T47D (cell line): ENCODE results near the gene SERPINB1.
"Not testable (repeated sequence)": the region's sequence is repeated elsewhere in the genome, so short reads cannot be mapped to it uniquely, and the experiment has no call there.

Source experiments
- DNase-seq, 2 experiments: peaks; one replicate each; pipeline versions ENCODE4 v3.0.0 to v3.0.0-alpha.2; 2011 to 2012; ENCODE audit warnings: low read depth in 1 of 2, low spot score in 1 of 2
- JUND ChIP-seq: IDR thresholded peaks from 2 replicates; pipeline ENCODE4 v1.6.1; 2012; ENCODE audit warnings: low read depth
- in situ Hi-C: cut with HindIII; loops from 2 replicates; pipeline ENCODE4 v1.10.0; 2016; ENCODE audit warnings: low sequenced_read_pairs, low pct_unique_long_range_greater_than_20kb

Gene SERPINB1

GRCh38 chr6:2841264-2842138, at the start of gene SERPINB1:
SERPINB1 (minus strand) TSS chr6:2841863; CDS start chr6:2840586, 1,277 bp downstream.
- peak in 1 of 2 experiments; percentile 69 for DNase-seq
- no peak for TF ChIP-seq JUND
- in situ Hi-C loops = no loop called here

- in situ Hi-C loops = no loop called here
- TF ChIP-seq JUND = no peak
- no peak for DNase-seq
Observed at GRCh38 chr6:2890976-2891767, 49.5 kb upstream of the SERPINB1 start.

- DNase-seq = no peak
Observed at GRCh38 chr6:2885967-2886735, 44.5 kb upstream of the SERPINB1 start.

DNA sequence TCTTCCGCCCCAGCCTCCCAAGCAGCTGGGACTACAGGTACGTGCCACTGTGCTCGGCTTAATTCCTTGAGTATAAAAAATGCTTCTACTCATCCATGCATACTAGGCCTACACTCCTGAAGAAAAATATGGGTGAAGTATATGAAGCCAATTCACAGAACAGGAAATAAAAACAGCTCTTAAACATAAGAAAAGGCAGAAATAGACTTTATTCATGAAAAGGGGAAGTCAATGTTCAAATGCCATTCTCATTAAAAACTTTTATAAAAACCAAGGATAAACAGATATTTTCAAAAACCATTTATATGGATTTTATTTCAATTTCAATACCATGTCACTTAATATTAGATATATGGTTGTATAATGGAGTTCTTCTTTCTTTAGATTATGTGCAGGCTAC, 43.1 kb upstream of the SERPINB1 start:
- no peak for TF ChIP-seq JUND
- in situ Hi-C loops = no loop called here
- no peak for DNase-seq

More at GRCh38 chr6:2885967-2886735, 44.5 kb upstream of the SERPINB1 start:
- in situ Hi-C loops = no loop called here
- no peak for TF ChIP-seq JUND

DNA sequence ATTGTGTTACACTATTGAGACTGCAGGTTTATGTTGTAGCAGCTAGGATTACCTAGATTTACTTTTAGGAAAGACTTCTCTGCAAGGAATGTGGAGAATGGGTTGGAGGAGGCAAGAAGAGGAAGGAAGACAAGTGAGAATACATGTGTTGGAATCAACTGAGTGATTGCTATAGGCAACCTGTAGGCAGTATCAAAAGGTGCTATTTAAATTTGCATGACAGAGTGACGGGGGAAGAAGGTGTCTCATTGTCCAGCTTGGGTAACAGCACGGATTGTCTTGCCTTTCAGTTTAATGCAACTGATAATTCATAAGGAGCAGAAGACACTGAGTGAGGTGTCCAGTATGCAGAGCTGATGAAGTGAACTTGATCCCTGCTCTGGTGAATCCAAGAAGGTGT, 42.0 kb upstream of the SERPINB1 start:
- TF ChIP-seq JUND = no peak
- in situ Hi-C loops = no loop called here
- no peak for DNase-seq

GRCh38 chr6:2881423-2881822, 39.8 kb upstream of the SERPINB1 start:
- in situ Hi-C loops = no loop called here
- no peak for TF ChIP-seq JUND
- DNase-seq = no peak

GRCh38 chr6:2880156-2880555, 38.5 kb upstream of the SERPINB1 start:
- DNase-seq, in situ Hi-C loops: not testable (repeated sequence)

- peak in 1 of 2 experiments; percentile 58 for DNase-seq
- in situ Hi-C loops = no loop called here
- no peak for TF ChIP-seq JUND
Observed at GRCh38 chr6:2877960-2878359, 36.3 kb upstream of the SERPINB1 start.

GRCh38 chr6:2877057-2877882, 35.6 kb upstream of the SERPINB1 start:
- in situ Hi-C loops = no loop called here
- TF ChIP-seq JUND = no peak
- DNase-seq = peak in 1 of 2 experiments; percentile 26

GRCh38 chr6:2876210-2877056, 34.8 kb upstream of the SERPINB1 start:
- in situ Hi-C loops = no loop called here

More at GRCh38 chr6:2876210-2877056, 34.8 kb upstream of the SERPINB1 start:
- peak; percentile 65 to 76 for DNase-seq
- no peak for TF ChIP-seq JUND
